Measurements from ENCODE around the gene DZIP1L.
"Not testable (repeated sequence)": the region's sequence is repeated elsewhere in the genome, so short reads cannot be mapped to it uniquely, and the experiment has no call there.

The DZIP1L gene

GRCh38 chr3:138113326-138113725 is 2.1 kb downstream of the DZIP1L start:
- no peak overlapping the region for H3K4me3 ChIP-seq
- no peak for DNase-seq (ENCODE audit: low spot score)
- H3K27ac ChIP-seq: peak overlapping the region in 1 of 2 donors; percentile 6
- no peak for TF ChIP-seq CTCF (IDR thresholded peaks at IDR 0.05)

- no peak for TF ChIP-seq CTCF (IDR thresholded peaks at IDR 0.05)
- H3K4me3 ChIP-seq: no peak overlapping the region
- no peak for DNase-seq (ENCODE audit: low spot score)
- H3K27ac ChIP-seq: no peak overlapping the region
These were observed 3.0 kb downstream of the DZIP1L start for GRCh38 chr3:138112362-138112761.

- Histone ChIP-seq H3K4me3 (no peak overlapping the region), H3K27ac (no peak overlapping the region)
- DNase-seq (ENCODE audit: low spot score): no peak
- no peak for TF ChIP-seq CTCF (IDR thresholded peaks at IDR 0.05)
These were observed 9.8 kb downstream of the DZIP1L start for GRCh38 chr3:138105598-138105997.

GRCh38 chr3:138103466-138103865 is 11.9 kb downstream of the DZIP1L start:
- DNase-seq (ENCODE audit: low spot score): no peak
- Histone ChIP-seq H3K27ac (no peak overlapping the region), H3K4me3 (no peak overlapping the region)
- no peak for TF ChIP-seq CTCF (IDR thresholded peaks at IDR 0.05)

- not testable (repeated sequence) for H3K27ac ChIP-seq; DNase-seq (ENCODE audit: low spot score); H3K4me3 ChIP-seq
These were observed 14.0 kb downstream of the DZIP1L start for GRCh38 chr3:138101351-138101940.

GRCh38 chr3:138099417-138099816 is 16.0 kb downstream of the DZIP1L start:
- no peak overlapping the region for H3K27ac ChIP-seq
- TF ChIP-seq CTCF (IDR thresholded peaks at IDR 0.05): no peak
- DNase-seq (ENCODE audit: low spot score): no peak
- H3K4me3 ChIP-seq: no peak overlapping the region

- no peak overlapping the region for H3K27ac ChIP-seq
- no peak for DNase-seq (ENCODE audit: low spot score)
- no peak overlapping the region for H3K4me3 ChIP-seq
- no peak for TF ChIP-seq CTCF (IDR thresholded peaks at IDR 0.05)
These were observed 17.9 kb downstream of the DZIP1L start for GRCh38 chr3:138097192-138098172.

Measured in coronary artery (tissue), 2 donors.